ELF-1 (cell line): Measurements from ENCODE around the gene TTC17.

Experiments used
- DNase-seq: peaks from one replicate; pipeline ENCODE4 v3.0.0-alpha.2; 2016; ENCODE audit warnings: low read depth, low spot score

Gene TTC17

DNA sequence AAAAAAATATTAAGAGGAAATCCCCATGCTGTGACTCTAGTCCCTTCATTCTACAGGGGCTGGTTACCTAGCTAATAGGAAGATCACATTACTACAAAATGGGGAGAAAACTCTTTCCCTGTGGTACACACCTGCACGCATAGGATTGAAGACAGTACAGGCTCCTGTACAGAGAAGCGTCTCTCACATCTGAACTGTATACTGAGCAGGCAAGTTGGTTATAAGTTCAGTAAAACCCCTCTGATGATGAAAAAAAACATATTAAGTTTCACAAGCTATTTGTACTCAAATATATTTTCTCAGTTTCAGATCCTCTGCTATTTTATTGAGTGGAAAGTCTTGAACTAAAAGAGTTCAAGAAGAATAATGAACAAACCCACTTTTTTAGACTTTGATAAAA, 164.9 kb downstream of the TTC17 start:
- no peak for DNase-seq

DNA sequence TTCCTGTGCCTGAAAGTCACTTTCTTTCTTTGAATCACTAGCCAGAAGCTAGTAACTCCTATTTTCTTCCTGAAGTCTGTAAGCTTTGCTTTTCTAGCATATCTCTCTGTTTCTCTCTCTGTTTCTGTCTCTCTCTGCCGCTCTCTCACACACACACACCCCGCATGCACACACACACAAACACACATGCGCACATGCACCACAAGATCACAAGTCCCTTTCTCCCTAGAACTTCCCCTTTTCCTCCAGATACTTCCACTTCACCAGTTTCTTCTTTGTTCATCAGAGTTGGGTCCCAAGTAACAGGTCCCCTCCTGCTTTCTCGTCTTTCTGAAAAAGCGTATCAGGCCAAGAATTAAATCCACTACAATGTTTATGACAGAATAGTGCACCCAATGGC, 173.3 kb downstream of the TTC17 start:
- no peak for DNase-seq

DNA sequence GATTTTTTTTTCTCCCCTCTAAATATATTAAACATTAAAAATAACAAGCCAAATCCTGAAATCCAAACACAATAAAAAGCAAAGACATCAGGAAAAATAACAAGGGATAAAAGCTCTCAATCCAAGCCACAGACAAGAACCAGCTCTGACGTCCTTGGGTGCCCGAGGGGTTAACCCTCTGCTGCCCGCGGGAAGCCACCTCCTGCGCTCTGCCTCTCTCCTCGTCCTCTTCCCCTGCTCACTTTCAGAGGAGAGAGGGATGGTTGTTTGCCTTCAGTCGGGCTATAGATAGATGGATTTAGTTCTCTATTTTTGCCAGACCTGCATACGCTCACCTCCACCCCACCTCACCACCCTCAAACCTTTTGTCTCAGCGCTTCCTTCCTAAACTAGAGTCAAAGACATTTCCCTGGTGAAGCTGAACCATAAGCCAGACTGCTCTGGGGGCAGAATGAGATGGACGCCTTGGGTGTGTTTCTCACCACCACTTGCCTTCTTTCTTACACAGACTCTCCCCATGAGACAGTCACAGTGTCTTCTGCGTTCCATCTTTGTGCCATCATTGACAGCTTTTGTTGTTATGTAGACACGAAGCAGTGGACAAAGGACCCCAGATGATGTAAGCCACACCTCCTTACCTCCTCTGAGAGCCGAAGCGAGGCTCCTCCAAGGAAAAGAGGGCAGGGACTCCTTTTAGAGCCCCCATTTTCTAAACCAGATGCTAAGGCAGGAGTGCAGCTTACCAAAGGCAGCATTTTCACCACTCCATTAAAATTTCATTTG, 179.3 kb downstream of the TTC17 start:
- DNase-seq = no peak

DNA sequence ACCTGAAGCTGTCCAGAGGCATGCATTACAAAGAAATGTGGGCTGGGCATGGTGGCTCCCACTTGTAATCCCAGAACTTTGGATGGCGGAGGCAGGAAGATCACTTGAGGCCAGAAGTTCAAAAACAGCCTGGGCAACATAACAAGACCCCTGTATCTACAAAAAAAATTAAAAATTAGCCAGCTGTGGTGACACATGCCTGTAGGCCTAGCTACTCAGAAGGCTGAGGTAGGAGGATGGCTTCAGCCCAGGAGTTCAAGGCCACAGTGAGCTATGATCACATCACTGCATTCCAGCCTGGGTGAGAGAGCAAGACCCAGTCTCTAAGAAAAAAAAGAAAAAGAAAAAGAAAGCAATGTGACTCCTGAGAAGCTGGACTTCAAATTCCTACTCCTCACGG, 183.3 kb downstream of the TTC17 start:
- DNase-seq = no peak

- no peak for DNase-seq
Measured at GRCh38 chr11:43542750-43543712, 184.3 kb downstream of the TTC17 start.
